GM12878 (cell line): ENCODE results near the gene RHEX.

Experiments used
- CEBPZ ChIP-seq: fragments of 150-350 bp; IDR thresholded peaks from 2 replicates; pipeline ENCODE4 v1.6.1; 2016; ENCODE audit warnings: low read depth, low read length
- CTCF ChIP-seq, 3 experiments: IDR thresholded peaks in 2 of 3; conservative IDR thresholded peaks in 1 of 3; 2 replicates each; pipeline ENCODE4 v1.5.1; 2011; ENCODE audit warnings: low read depth in 3 of 3, low read length in 3 of 3, mild to moderate bottlenecking in 3 of 3, control low read depth in 2 of 3, moderate library complexity in 2 of 3, inconsistent platforms in 1 of 3, mixed read lengths in 1 of 3; ENCODE audit not compliant: control insufficient read depth in 2 of 3, insufficient read depth in 1 of 3; ENCODE audit errors: extremely low read depth in 1 of 3
- HDAC2 ChIP-seq: fragments of 200-600 bp; sonication (generic); IDR thresholded peaks from 2 replicates; pipeline ENCODE4 v1.6.1; 2017
- MAX ChIP-seq: IDR thresholded peaks from 2 replicates; pipeline ENCODE4 v1.6.1; 2012; ENCODE audit warnings: low read depth, low read length, improper control_type of control experiment
- PKNOX1 ChIP-seq: fragments of 450-650 bp; IDR thresholded peaks from 2 replicates; pipeline ENCODE4 v1.6.1; 2016; ENCODE audit warnings: mild to moderate bottlenecking
- POLR2AphosphoS5 ChIP-seq: IDR thresholded peaks from 2 replicates; pipeline ENCODE4 v1.6.1; 2011; ENCODE audit warnings: mild to moderate bottlenecking, low read length, inconsistent platforms
- RFX5 ChIP-seq: IDR thresholded peaks from 2 replicates; pipeline ENCODE4 v1.6.1; 2011; ENCODE audit warnings: low read depth, low read length, improper control_type of control experiment
- SIN3A ChIP-seq: IDR thresholded peaks from 2 replicates; pipeline ENCODE4 v1.6.1; 2012; ENCODE audit warnings: low read depth, low read length, improper control_type of control experiment

GRCh38 chr1:206080026-206080820 lies 27.2 kb downstream of the RHEX start:
- TF ChIP-seq CEBPZ (no peak), CTCF (IDR thresholded peaks at IDR 0.05 in 2 of 3, conservative IDR thresholded peaks at IDR 0.05 in 1 of 3; ENCODE audit: control insufficient read depth in 2 of 3, extremely low read depth in 1 of 3, insufficient read depth in 1 of 3, low read depth in 3 of 3, low read length in 3 of 3) (no peak), SIN3A (no peak), HDAC2 (no peak), RFX5 (no peak), POLR2AphosphoS5 (no peak), PKNOX1 (no peak), MAX (no peak)
